Smooth muscle cell (in vitro differentiated cells): Measurements from ENCODE around the gene NRP1. TPM values are rescaled to one million over a fixed set of nuclear protein-coding genes. Genes with fewer than 3 reads are reported as not detected.

ENCODE experiments used
- DNase-seq: peaks from one replicate; lab custom pipeline; 2025; ENCODE audit not compliant: unreplicated experiment; lab: John Stamatoyannopoulos, UW
- H2AFZ ChIP-seq: fragments of 200-600 bp; sonication (generic); 2 replicates; pipeline ENCODE4 v1.6.0; 2016; ENCODE audit warnings: antibody characterized with exemption, low read depth, mild to moderate bottlenecking
- H3F3A ChIP-seq: fragments of 200-600 bp; sonication (generic); 2 replicates; pipeline ENCODE4 v1.6.0; 2017; ENCODE audit warnings: antibody characterized with exemption, low read depth
- H3K27ac ChIP-seq: fragments of 200-600 bp; sonication (generic); 2 replicates; pipeline ENCODE4 v1.5.1; 2016; ENCODE audit warnings: low read depth, mild to moderate bottlenecking
- H3K27me3 ChIP-seq: fragments of 200-600 bp; sonication (generic); 2 replicates; pipeline ENCODE4 v1.6.1; 2016; ENCODE audit warnings: low read depth, mild to moderate bottlenecking
- H3K36me3 ChIP-seq: fragments of 200-600 bp; sonication (generic); 2 replicates; pipeline ENCODE4 v1.5.1; 2016; ENCODE audit warnings: low read depth
- H3K4me1 ChIP-seq: fragments of 200-600 bp; sonication (generic); 2 replicates; pipeline ENCODE4 v1.5.1; 2016; ENCODE audit warnings: low read depth
- H3K4me2 ChIP-seq: fragments of 200-600 bp; sonication (generic); 2 replicates; pipeline ENCODE4 v1.6.0; 2016; ENCODE audit warnings: mild to moderate bottlenecking
- H3K4me3 ChIP-seq: fragments of 200-600 bp; sonication (generic); 2 replicates; pipeline ENCODE4 v1.5.1; 2016; ENCODE audit warnings: mild to moderate bottlenecking
- H3K79me2 ChIP-seq: fragments of 200-600 bp; sonication (generic); 2 replicates; pipeline ENCODE4 v1.6.0; 2016; ENCODE audit warnings: low read depth, mild to moderate bottlenecking
- H3K9ac ChIP-seq: fragments of 200-600 bp; sonication (generic); 2 replicates; pipeline ENCODE4 v1.6.0; 2016; ENCODE audit warnings: low read depth
- H3K9me3 ChIP-seq: fragments of 200-600 bp; sonication (generic); replicated peaks from 2 replicates; pipeline ENCODE4 v1.5.1; 2016; ENCODE audit warnings: low read depth
- H4K20me1 ChIP-seq: fragments of 200-600 bp; sonication (generic); 2 replicates; pipeline ENCODE4 v1.6.0; 2016; ENCODE audit warnings: low read depth
- WGBS: methylation state at CpG from one replicate; pipeline ENCODE4 v1.1.7; 2016; ENCODE audit warnings: low lambda C conversion rate; 5-methylcytosine and 5-hydroxymethylcytosine counted together
- polyA plus RNA-seq: library from polyadenylated mRNA; unstranded; fragments of >200 nt; fragmentation: Nextera tagmentation; extraction: Ambion mirVana; gene quantifications from 2 replicates; pipeline ENCODE4 v1.2.1, GENCODE V29; 2016
- total RNA-seq: library from RNA; depleted of rRNA; stranded (reverse); fragments of >200 nt; gene quantifications from 2 replicates; pipeline ENCODE4 v1.2.3, GENCODE V29; 2014
- TF ChIP-seq, protein P1 (sequence below): fragments of 200-600 bp; sonication (generic); IDR thresholded peaks from 2 replicates; pipeline ENCODE4 v1.5.1; 2017; ENCODE audit warnings: borderline replicate concordance, mild to moderate bottlenecking, antibody characterized with exemption; ENCODE audit not compliant: insufficient read depth, poor library complexity, severe bottlenecking

Gene NRP1
- total and polyA plus RNA-seq, 2 experiments from 2014 or later = 74.8 to 80.4 TPM

DNA sequence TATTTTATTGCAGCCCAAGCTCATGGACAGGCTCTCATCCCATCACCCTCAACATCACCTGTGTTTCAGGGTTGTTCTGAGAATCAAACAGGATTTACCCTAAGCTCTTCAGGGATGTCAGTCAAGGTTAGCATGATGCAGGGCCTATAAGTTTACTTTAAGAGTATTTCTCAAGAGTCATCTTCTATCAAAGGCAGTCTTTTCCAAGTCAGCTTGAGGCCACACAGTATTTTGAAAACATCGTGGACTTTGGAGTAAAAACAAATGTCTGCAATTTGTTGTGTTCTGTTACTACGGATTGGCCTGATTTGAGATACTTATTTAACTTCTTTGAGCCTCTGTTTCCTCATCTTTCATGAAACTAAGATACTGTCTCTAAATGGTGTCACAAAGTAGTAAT lies 42.0 kb upstream of the NRP1 start:
- TF ChIP-seq, protein P1, sequence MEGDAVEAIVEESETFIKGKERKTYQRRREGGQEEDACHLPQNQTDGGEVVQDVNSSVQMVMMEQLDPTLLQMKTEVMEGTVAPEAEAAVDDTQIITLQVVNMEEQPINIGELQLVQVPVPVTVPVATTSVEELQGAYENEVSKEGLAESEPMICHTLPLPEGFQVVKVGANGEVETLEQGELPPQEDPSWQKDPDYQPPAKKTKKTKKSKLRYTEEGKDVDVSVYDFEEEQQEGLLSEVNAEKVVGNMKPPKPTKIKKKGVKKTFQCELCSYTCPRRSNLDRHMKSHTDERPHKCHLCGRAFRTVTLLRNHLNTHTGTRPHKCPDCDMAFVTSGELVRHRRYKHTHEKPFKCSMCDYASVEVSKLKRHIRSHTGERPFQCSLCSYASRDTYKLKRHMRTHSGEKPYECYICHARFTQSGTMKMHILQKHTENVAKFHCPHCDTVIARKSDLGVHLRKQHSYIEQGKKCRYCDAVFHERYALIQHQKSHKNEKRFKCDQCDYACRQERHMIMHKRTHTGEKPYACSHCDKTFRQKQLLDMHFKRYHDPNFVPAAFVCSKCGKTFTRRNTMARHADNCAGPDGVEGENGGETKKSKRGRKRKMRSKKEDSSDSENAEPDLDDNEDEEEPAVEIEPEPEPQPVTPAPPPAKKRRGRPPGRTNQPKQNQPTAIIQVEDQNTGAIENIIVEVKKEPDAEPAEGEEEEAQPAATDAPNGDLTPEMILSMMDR = no peak
- Histone ChIP-seq H3K27ac (no peak overlapping the region), H3K4me1 (peaks cover 4% of the 10 kb centered on the region), H3K9ac (no peak overlapping the region), H3K27me3 (no peaks in the 10 kb centered on the region), H3K9me3 (no peaks in the 10 kb centered on the region), H4K20me1 (no peaks in the 10 kb centered on the region), H3K79me2 (no peaks in the 10 kb centered on the region), H2AFZ (no peak overlapping the region), H3F3A (no peaks in the 10 kb centered on the region), H3K4me3 (no peak overlapping the region), H3K4me2 (no peak overlapping the region), H3K36me3 (no peaks in the 10 kb centered on the region)
- DNase-seq = no peak
- 94% methylated on average over 2 of the region's 2 CpGs for WGBS

DNA sequence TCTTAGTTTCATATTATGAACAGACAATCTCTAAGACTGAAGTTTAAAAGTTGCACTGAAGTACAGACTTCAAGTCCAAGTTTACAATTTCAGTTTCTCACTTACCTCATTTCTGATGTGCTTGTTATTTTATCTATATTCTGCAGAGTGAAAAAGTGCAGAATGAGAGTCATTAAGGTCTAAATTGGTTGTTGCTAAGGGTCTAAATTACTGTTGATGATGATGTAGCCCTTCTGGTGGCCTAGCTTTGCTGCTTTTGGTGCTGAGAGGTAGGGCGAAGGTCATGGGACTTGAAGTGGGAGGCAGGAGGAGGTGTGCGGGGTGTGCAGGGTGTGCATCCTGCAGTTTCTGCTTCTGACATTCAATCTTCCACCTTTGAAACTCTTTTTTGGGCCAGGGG lies 38.8 kb upstream of the NRP1 start:
- Histone ChIP-seq H3K79me2 (no peaks in the 10 kb centered on the region), H3K4me3 (no peak overlapping the region), H3K9me3 (no peaks in the 10 kb centered on the region), H3K4me2 (no peak overlapping the region), H4K20me1 (no peaks in the 10 kb centered on the region), H3K36me3 (no peaks in the 10 kb centered on the region), H3K4me1 (no peaks in the 10 kb centered on the region), H2AFZ (no peak overlapping the region), H3F3A (no peaks in the 10 kb centered on the region), H3K27ac (no peak overlapping the region), H3K27me3 (no peaks in the 10 kb centered on the region), H3K9ac (no peak overlapping the region)
- TF ChIP-seq, protein P1 = no peak
- WGBS = 97% methylated on average over 2 of the region's 2 CpGs
- no peak for DNase-seq

DNA sequence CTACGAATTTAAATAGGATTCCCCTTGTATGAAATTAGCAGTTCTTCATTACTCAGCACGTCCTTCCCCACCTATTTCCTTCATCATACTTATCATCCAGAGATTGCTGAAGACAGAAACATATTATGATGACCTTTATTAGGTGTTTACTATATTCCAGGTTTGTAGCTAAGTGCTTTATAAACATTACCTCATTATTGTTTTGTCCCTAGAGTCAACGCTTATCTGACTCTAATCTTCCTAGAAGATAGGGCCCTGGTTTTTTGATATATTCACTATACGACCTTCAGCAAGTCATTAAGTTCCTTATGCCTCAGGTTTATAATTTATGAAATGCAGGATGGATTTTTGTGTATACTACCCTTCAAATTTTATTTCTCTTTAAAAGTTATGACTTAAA lies 36.8 kb upstream of the NRP1 start:
- Histone ChIP-seq H3K9ac (no peak overlapping the region), H3K79me2 (no peaks in the 10 kb centered on the region), H3K9me3 (no peaks in the 10 kb centered on the region), H3K27me3 (no peaks in the 10 kb centered on the region), H2AFZ (no peak overlapping the region), H3K27ac (no peak overlapping the region), H3K4me1 (no peaks in the 10 kb centered on the region), H3K4me2 (no peak overlapping the region), H3F3A (no peaks in the 10 kb centered on the region), H4K20me1 (no peaks in the 10 kb centered on the region), H3K4me3 (no peak overlapping the region), H3K36me3 (no peaks in the 10 kb centered on the region)
- WGBS = 84% methylated on average over 4 of the region's 4 CpGs
- DNase-seq = no peak
- TF ChIP-seq, protein P1 = no peak

DNA sequence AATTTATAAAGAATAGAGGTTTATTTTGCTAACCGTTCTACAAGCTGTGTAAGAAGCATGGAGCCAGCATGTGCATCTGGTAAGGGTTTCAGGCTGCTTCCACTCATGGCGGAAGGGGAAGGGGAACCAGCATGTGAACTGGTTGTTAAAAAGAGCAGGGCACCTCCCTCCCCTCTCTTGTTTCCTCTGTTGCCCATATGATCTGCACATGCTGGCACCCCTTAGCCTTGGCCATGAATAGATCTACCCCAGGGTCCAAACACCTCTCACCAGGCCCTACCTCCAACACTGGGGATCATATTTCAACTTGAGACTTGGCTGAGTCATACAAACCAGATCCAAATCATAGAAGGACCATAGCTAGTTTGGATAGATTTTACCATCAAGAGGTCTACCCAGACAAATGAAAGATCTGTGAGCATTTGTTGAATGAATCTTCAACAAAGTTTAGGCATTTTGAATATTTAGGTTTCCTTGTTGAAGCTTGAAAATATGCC lies 36.0 kb upstream of the NRP1 start:
- H3K4me3 ChIP-seq = no peak overlapping the region
- H3K27ac ChIP-seq = no peak overlapping the region
- H3K9ac ChIP-seq = no peak overlapping the region
- H4K20me1 ChIP-seq = no peaks in the 10 kb centered on the region
- no peak for DNase-seq
- H3K9me3 ChIP-seq = no peaks in the 10 kb centered on the region
- no peaks in the 10 kb centered on the region for H3K36me3 ChIP-seq
- no peaks in the 10 kb centered on the region for H3K27me3 ChIP-seq
- TF ChIP-seq, protein P1 = no peak
- no peaks in the 10 kb centered on the region for H3K79me2 ChIP-seq
- no peak overlapping the region for H3K4me2 ChIP-seq
- H2AFZ ChIP-seq = no peak overlapping the region
- WGBS = 89% methylated on average over 2 of the region's 2 CpGs
- H3F3A ChIP-seq = no peaks in the 10 kb centered on the region
- H3K4me1 ChIP-seq = peaks cover 2% of the 10 kb centered on the region
